Fibroblast of gingiva (primary cell): ENCODE data around the gene SDSL.
A peak's percentile ranks its signal among the peaks of the same experiment; 100 is the strongest.

Experiments used
- DNase-seq: peaks from one replicate; pipeline ENCODE4 v3.0.0-alpha.2; 2011; ENCODE audit warnings: low read depth

SDSL gene

GRCh38 chr12:113420996-113421595, 1.1 kb upstream of the SDSL start:
- DNase-seq: no peak

DNA sequence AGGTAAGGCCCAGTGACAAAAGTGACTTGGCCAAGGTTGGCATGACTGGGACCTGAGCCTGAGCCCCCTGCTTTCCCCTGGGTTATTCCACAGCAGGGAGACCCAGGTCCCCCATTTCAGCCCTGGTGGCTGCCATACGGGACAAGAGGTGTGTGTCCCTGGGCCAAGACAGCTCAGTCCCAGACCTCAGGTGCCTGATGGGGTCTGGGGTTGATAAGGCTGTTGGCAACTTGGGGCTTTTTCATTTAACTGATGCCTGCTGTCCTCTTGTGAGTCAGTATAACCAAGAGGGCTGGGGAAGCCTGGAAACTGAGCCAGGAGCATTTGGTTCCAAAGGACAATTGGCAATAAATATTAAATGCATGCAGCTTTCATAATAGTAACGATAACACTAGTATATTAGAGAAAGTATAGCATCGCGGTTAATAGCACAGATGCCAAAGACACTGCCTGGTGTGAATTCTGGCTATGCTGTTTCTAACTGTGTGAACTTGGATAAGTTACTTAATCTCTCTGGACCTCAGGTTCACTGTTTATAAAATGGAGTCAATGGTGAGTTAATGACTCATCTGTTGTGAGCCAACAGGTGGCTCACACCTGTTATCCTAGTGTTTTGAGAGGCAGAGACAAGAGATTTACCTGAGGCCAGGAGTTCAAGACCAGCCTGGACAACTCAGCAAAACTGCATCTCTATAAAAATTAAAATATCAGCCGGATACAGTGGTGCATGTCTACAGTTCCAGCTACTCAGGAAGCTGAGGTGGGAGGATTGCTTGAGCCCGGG, 898 bp downstream of the SDSL start:
- DNase-seq: no peak

- no peak for DNase-seq
Observed at GRCh38 chr12:113424456-113424855, 2.3 kb downstream of the SDSL start.

DNA sequence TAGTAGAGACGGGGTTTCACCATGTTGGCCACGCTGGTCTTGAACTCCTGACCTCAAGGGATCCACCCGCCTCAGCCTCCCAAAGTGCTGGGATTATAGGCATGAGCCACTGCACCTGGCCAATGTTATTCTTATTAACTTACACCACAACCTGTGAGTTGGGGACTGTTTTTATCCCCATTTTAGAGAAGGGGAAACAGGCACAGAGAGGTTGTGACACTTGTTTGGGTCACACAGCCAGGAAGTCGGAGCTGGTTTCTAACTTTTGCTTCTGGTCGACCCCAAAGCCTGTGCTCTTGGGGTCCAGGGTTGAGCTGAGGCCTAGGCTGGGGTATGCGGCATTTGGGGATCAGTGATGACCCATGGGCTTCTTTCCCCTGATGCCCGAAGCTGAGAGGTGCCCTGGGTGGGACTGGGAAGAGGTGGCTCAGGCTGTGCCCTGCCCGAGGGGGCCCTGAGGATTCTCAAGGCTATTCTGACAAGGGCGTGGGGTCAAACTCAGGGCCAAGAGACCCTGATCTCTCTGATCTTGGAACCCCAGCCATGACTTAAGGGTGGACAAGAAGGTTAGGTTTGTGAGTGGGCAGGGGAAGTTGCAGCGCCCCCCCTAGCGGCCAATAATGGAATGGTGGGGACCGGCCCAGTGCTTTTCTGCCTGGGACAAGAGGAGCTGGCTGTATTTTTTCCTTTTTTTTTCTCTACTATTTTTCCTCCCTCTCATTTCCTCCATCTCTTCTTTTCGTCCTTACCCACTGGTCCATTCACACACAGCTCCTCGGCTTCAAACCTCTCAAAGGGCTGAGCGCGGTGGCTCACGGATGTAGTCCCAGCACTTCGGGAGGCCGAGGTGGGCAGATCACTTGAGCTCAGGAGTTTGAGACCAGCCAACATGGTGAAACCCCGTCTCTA, 3.0 kb downstream of the SDSL start:
- peak; percentile 46 for DNase-seq

DNA sequence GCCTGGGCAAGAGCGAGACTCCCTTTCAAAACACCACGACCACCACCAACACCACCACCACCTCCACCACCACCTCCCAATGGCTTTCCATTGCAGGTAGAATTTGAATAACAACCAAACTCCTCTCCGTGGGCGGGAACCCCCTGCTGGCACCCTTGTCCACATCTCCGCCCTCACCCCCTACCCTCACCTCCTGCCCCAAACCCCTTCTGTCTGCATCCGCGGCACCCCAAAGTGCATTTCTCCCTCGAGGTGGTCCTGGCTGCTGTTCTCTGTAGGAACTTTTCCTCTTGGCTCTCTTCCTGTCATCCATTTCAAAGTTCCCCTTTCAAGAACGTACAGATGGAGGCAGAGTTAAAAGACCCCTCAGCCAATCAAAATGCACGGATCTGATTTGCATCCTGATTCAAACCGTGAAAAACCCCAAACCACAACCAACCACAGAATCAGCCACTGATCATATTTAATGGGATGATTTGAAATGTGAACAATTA, 3.8 kb downstream of the SDSL start:
- DNase-seq: no peak

DNA sequence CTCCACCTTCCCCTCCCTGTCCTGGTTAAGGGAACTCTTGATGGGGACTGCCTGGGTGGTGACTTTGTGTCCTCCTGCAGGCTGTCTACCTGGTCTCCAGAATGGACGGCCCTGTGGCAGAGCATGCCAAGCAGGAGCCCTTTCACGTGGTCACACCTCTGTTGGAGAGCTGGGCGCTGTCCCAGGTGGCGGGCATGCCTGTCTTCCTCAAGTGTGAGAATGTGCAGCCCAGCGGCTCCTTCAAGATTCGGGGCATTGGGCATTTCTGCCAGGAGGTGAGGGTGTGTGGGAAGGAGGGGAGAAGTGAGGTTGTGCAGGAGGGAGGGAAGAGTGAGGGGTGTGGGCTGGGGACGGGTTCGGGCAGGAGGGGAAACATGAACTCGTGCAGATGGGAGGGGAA, 5.7 kb downstream of the SDSL start:
- DNase-seq: no peak

GRCh38 chr12:113428482-113428881, 6.3 kb downstream of the SDSL start:
- no peak for DNase-seq

DNA sequence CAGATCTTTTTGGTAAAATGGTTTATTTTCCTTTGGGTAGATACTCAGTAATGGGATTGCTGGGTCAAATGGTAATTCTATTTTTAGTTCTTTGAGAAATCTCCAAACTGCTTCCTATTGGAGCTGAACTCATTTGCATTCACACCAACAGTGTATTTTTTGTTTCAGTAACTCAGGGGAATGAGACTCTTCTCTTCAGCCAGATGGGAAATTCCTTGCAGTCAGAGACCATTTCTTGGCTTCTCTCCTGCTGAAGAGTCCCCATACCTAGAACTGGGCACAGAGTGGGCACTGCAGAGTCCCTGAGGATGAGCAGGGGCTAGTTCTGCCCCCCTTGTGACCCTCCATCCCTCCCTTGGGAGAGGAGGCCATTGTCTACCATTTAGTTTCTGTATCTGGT, 10.8 kb downstream of the SDSL start:
- DNase-seq: no peak

GRCh38 chr12:113435367-113435766, 13.2 kb downstream of the SDSL start:
- no peak for DNase-seq

- no peak for DNase-seq
Observed at GRCh38 chr12:113436586-113436985, 14.4 kb downstream of the SDSL start.

- DNase-seq: no peak
Observed at GRCh38 chr12:113436993-113437728, 15.0 kb downstream of the SDSL start.

DNA sequence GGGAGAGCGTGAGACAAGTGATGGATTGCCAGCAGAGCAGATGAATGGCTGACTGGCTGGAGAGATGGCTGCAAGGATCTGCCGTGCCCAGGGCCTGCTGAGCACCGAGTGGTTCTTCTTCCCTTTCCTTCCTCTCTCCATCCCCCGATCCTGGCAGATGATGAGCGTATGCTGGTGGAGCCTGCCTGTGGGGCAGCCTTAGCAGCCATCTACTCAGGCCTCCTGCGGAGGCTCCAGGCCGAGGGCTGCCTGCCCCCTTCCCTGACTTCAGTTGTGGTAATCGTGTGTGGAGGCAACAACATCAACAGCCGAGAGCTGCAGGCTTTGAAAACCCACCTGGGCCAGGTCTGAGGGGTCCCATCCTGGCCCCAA, 15.5 kb downstream of the SDSL start:
- DNase-seq: no peak

GRCh38 chr12:113438523-113439300, 16.5 kb downstream of the SDSL start:
- no peak for DNase-seq

DNA sequence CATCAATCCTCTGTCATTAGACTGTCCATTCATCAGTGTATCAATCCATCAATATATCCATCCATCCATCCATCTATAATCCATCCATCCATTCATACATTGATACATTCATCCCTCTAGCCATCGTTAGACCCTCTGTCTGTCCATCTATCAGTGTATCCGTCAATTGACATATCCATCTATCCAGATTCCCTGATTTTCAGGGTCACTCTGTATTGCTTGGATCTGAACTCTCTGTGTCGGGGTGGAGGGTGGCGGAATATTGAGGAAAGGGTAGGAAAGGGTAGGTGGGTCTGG, 17.1 kb downstream of the SDSL start:
- DNase-seq: no peak

DNA sequence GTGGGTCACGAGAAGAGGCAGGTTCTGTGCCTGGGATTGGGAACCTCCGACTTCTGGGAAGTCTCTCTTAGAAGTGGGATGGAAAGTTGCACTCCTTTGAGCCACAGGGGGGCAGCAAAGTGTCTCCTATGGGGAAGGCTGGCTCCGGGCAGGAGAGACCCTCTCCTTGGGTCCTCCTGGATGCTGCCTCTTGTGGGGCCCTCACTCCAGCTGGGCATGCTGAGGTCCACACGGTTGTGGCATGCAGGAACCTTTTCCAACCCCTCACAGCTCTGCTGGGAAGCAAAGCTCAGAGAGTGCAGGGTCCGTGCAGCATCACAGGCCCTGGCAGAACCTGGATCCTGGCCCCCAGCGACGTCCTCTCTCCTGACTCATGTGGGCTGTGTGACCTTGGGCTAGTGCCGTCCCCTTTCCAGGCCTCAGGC, 17.4 kb downstream of the SDSL start:
- no peak for DNase-seq

DNA sequence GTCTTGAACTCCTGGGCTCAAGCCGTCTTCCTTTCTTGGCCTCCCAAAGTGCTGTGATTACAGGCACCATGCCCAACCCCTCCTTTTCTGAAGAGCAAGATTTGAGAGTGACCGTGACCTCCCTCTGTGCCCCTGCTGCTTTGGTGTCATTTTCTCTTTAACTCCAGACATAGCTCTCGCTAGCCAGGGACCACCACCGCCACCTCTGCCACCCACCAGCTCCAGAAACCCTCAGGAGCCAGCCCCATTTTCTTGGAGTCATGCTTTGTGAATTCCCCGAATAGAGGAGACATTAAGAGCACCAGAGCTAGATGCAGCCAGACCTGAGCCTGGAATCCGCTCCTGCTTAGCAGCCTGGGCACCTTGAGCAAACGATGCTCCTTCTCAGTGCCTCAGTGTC, 18.2 kb downstream of the SDSL start:
- DNase-seq: no peak

DNA sequence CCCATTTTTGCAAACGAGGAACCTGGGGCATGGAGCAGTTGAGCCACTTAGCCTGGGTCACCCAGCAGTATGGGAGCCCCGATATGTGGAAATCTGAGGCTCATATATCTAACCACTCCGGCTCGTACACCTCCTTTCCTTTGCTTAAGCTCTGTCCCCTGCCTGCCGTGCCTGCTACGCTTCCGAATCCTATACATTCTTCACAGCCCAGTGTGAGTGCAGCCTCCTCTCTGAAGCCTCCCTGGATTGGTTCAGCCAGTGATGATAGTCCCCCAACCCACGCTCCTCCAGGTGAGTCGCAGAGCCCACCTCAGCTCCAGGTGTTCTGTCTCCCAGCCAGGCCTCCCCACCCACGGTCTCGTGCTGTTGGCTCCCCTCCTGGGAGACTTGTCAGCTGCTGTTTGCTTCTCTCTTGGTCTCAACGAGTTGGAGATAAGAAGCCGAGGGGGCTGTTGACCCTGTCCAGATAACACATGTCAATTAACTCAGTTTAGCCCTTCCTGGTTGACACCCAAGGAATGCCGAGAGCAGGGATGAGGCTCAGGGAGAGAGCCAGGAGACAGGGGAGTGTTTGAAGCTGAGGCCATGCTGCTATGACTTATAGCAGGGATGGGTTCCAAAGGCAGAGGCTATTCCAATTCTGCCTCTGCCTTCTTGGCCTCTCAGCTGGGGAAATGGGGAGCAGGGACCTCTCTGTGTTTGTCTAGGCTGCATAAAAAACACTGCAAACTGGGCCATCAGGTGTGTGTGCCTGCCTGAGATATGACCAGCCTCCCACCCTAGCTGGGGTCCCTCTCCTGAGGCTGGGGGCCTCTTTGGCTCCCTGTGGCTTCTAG, 19.0 kb downstream of the SDSL start:
- DNase-seq: no peak

DNA sequence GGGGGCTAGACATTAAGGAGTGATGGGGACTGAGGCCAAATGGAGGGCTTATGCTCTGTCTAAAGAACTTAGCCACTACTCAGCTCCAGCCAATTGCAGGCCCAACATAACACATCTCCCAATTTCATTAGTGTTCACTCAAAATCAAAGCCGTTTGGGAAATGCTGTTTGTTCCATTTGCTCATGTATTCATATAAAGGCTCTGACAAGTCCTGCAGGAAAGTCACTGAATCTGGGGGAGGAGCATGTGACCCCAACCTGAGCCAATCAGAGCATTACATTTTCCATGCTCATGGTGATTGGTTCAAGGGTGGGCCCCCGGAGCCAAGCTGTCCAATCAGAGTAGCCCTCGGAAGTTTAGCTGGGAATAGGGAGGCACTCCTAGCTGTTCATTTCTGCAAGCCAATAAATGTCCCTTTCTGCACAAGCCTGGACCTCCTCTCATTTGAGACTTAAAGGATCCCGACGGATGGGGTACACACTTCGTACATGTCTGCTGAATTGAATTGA, 20.9 kb downstream of the SDSL start:
- no peak for DNase-seq

GRCh38 chr12:113445544-113446171, 23.5 kb downstream of the SDSL start:
- DNase-seq: no peak

GRCh38 chr12:113448873-113449272, 26.7 kb downstream of the SDSL start:
- no peak for DNase-seq
